Neural progenitor cell (in vitro differentiated cells): Measurements from ENCODE around the gene CD79A. TPM values are rescaled to one million over a fixed set of nuclear protein-coding genes. Genes with fewer than 3 reads are reported as not detected.
A peak's percentile ranks its signal among the peaks of the same experiment; 100 is the strongest.

Source experiments
- DNase-seq: peaks from one replicate; pipeline ENCODE4 v3.0.0-alpha.2; 2016; ENCODE audit warnings: low spot score
- H2AFZ ChIP-seq: fragments of 200-600 bp; sonication (generic); replicated peaks from 2 replicates; pipeline ENCODE4 v1.6.1; 2016; ENCODE audit warnings: antibody characterized with exemption
- H3F3A ChIP-seq: fragments of 200-600 bp; sonication (generic); 2 replicates; pipeline ENCODE4 v1.6.1; 2016; ENCODE audit warnings: antibody characterized with exemption, low read depth
- H3K27ac ChIP-seq: fragments of 200-600 bp; sonication (generic); 2 replicates; pipeline ENCODE4 v1.5.1; 2016; ENCODE audit warnings: mild to moderate bottlenecking
- H3K27me3 ChIP-seq: fragments of 200-600 bp; sonication (generic); 2 replicates; pipeline ENCODE4 v1.6.1; 2016; ENCODE audit warnings: mild to moderate bottlenecking, moderate library complexity
- H3K36me3 ChIP-seq: fragments of 200-600 bp; sonication (generic); 2 replicates; pipeline ENCODE4 v1.5.1; 2016
- H3K4me1 ChIP-seq: fragments of 200-600 bp; sonication (generic); 2 replicates; pipeline ENCODE4 v1.6.1; 2016; ENCODE audit warnings: mixed run types
- H3K4me2 ChIP-seq: fragments of 200-600 bp; sonication (generic); 2 replicates; pipeline ENCODE4 v1.6.1; 2016
- H3K4me3 ChIP-seq: fragments of 200-600 bp; sonication (generic); 2 replicates; pipeline ENCODE4 v1.5.1; 2016
- H3K79me2 ChIP-seq: fragments of 200-600 bp; sonication (generic); 2 replicates; pipeline ENCODE4 v1.6.1; 2016; ENCODE audit warnings: low read depth
- H3K9ac ChIP-seq: fragments of 200-600 bp; sonication (generic); 2 replicates; pipeline ENCODE4 v1.6.1; 2016
- H3K9me3 ChIP-seq: fragments of 200-600 bp; sonication (generic); 2 replicates; pipeline ENCODE4 v1.5.1; 2016; ENCODE audit warnings: low read depth
- H4K20me1 ChIP-seq: fragments of 200-600 bp; sonication (generic); 2 replicates; pipeline ENCODE4 v1.6.1; 2016; ENCODE audit warnings: low read depth
- H3K27ac Mint-ChIP-seq: 3 replicates; pipeline ENCODE4 v1.8.0; 2021; ENCODE audit warnings: mixed read lengths
- H3K27me3 Mint-ChIP-seq: 2 replicates; pipeline ENCODE4 v1.8.0; 2022; ENCODE audit warnings: low read depth, mild to moderate bottlenecking, inconsistent platforms, moderate library complexity, mixed read lengths; ENCODE audit not compliant: insufficient read depth
- H3K36me3 Mint-ChIP-seq: 3 replicates; pipeline ENCODE4 v1.8.0; 2021; ENCODE audit warnings: mixed read lengths
- H3K4me1 Mint-ChIP-seq: 3 replicates; pipeline ENCODE4 v1.8.0; 2021; ENCODE audit warnings: mixed read lengths
- H3K4me3 Mint-ChIP-seq: 3 replicates; pipeline ENCODE4 v1.8.0; 2021; ENCODE audit warnings: mild to moderate bottlenecking, moderate library complexity, mixed read lengths
- H3K9me3 Mint-ChIP-seq: 3 replicates; pipeline ENCODE4 v1.8.0; 2020; ENCODE audit warnings: mixed read lengths
- EZH2 ChIP-seq: fragments of 200-600 bp; sonication (generic); IDR thresholded peaks from 2 replicates; pipeline ENCODE4 v1.6.1; 2017; ENCODE audit warnings: antibody characterized with exemption, mild to moderate bottlenecking, moderate library complexity
- EZH2phosphoT487 ChIP-seq: fragments of 200-600 bp; sonication (generic); IDR thresholded peaks from 2 replicates; pipeline ENCODE4 v1.6.1; 2017; ENCODE audit warnings: antibody characterized with exemption
- total RNA-seq: library from RNA; depleted of rRNA; stranded (reverse); fragments of >200 nt; gene quantifications from 2 replicates; pipeline ENCODE4 v1.2.3, GENCODE V29; 2015; ENCODE audit warnings: low replicate concordance
- TF ChIP-seq, protein P1 (sequence below): fragments of 200-600 bp; sonication (generic); IDR thresholded peaks from 2 replicates; pipeline ENCODE4 v1.5.1; 2017; ENCODE audit warnings: antibody characterized with exemption, mild to moderate bottlenecking

The CD79A gene
- total RNA-seq, 1 donor from 2014 or later = 0.11 TPM

GRCh38 chr19:41926028-41926762, 49.1 kb downstream of the CD79A start:
- Histone ChIP-seq H3K36me3 (no peaks in the 10 kb centered on the region), H3K27me3 (peaks cover 98% of the 10 kb centered on the region), H3F3A (peaks cover 35% of the 10 kb centered on the region), H3K9me3 (no peaks in the 10 kb centered on the region), H4K20me1 (peaks cover 35% of the 10 kb centered on the region), H3K27ac (no peak overlapping the region), H3K4me3 (no peak overlapping the region), H2AFZ (no peak overlapping the region), H3K9ac (no peak overlapping the region), H3K4me1 (peaks cover 5% of the 10 kb centered on the region), H3K79me2 (no peaks in the 10 kb centered on the region), H3K4me2 (no peak overlapping the region)
- peaks cover 41% of the 10 kb centered on the region for H3K27me3 Mint-ChIP-seq
- peaks cover 2% of the 10 kb centered on the region for H3K9me3 Mint-ChIP-seq
- H3K4me3 Mint-ChIP-seq = no peak overlapping the region
- no peak for TF ChIP-seq EZH2phosphoT487
- peak; percentile 7 for TF ChIP-seq EZH2
- TF ChIP-seq, protein P1, sequence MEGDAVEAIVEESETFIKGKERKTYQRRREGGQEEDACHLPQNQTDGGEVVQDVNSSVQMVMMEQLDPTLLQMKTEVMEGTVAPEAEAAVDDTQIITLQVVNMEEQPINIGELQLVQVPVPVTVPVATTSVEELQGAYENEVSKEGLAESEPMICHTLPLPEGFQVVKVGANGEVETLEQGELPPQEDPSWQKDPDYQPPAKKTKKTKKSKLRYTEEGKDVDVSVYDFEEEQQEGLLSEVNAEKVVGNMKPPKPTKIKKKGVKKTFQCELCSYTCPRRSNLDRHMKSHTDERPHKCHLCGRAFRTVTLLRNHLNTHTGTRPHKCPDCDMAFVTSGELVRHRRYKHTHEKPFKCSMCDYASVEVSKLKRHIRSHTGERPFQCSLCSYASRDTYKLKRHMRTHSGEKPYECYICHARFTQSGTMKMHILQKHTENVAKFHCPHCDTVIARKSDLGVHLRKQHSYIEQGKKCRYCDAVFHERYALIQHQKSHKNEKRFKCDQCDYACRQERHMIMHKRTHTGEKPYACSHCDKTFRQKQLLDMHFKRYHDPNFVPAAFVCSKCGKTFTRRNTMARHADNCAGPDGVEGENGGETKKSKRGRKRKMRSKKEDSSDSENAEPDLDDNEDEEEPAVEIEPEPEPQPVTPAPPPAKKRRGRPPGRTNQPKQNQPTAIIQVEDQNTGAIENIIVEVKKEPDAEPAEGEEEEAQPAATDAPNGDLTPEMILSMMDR = no peak
- DNase-seq = peak; percentile 44
- no peaks in the 10 kb centered on the region for H3K36me3 Mint-ChIP-seq
- peaks cover 14% of the 10 kb centered on the region for H3K4me1 Mint-ChIP-seq
- no peak overlapping the region for H3K27ac Mint-ChIP-seq

- Histone ChIP-seq H3K4me2 (no peak overlapping the region), H4K20me1 (peaks cover 36% of the 10 kb centered on the region), H3K4me1 (peaks cover 5% of the 10 kb centered on the region), H3K27me3 (peaks cover 98% of the 10 kb centered on the region), H3K9me3 (no peaks in the 10 kb centered on the region), H3K9ac (no peak overlapping the region), H3K4me3 (no peak overlapping the region), H3K27ac (no peak overlapping the region), H3F3A (peaks cover 36% of the 10 kb centered on the region), H3K79me2 (no peaks in the 10 kb centered on the region), H3K36me3 (no peaks in the 10 kb centered on the region), H2AFZ (no peak overlapping the region)
- Mint-ChIP-seq H3K9me3 (peaks cover 2% of the 10 kb centered on the region), H3K36me3 (no peaks in the 10 kb centered on the region), H3K4me1 (peaks cover 11% of the 10 kb centered on the region), H3K27me3 (peaks cover 45% of the 10 kb centered on the region), H3K4me3 (no peak overlapping the region), H3K27ac (no peak overlapping the region)
- TF ChIP-seq EZH2 (peak; percentile 17), EZH2phosphoT487 (no peak)
- TF ChIP-seq, protein P1 = no peak
- no peak for DNase-seq
These were observed 49.9 kb downstream of the CD79A start for GRCh38 chr19:41926763-41927496.

- peaks cover 98% of the 10 kb centered on the region for H3K27me3 ChIP-seq
- peak; percentile 42 for TF ChIP-seq EZH2
- TF ChIP-seq, protein P1 = no peak
- TF ChIP-seq EZH2phosphoT487 = peak; percentile 68
- no peaks in the 10 kb centered on the region for H3K79me2 ChIP-seq
- H3K4me1 ChIP-seq = peaks cover 5% of the 10 kb centered on the region
- H3K4me2 ChIP-seq = peak overlapping the region; percentile 94
- peaks cover 29% of the 10 kb centered on the region for H3F3A ChIP-seq
- H3K27ac ChIP-seq = no peak overlapping the region
- peak overlapping the region; percentile 58 for H2AFZ ChIP-seq
- peak overlapping the region; percentile 80 for H3K4me3 Mint-ChIP-seq
- no peaks in the 10 kb centered on the region for H3K36me3 ChIP-seq
- H3K4me3 ChIP-seq = peak overlapping the region; percentile 61
- no peak overlapping the region for H3K9ac ChIP-seq
- H3K27ac Mint-ChIP-seq = no peak overlapping the region
- peaks cover 7% of the 10 kb centered on the region for H3K4me1 Mint-ChIP-seq
- no peaks in the 10 kb centered on the region for H3K9me3 ChIP-seq
- DNase-seq = peak; percentile 64
- H3K9me3 Mint-ChIP-seq = peaks cover 2% of the 10 kb centered on the region
- peaks cover 41% of the 10 kb centered on the region for H3K27me3 Mint-ChIP-seq
- H3K36me3 Mint-ChIP-seq = no peaks in the 10 kb centered on the region
- peaks cover 38% of the 10 kb centered on the region for H4K20me1 ChIP-seq
These were observed 50.6 kb downstream of the CD79A start for GRCh38 chr19:41927497-41928192.
